ENCODE results near the gene TPP2.
A peak's percentile ranks its signal among the peaks of the same experiment; 100 is the strongest.

Gene TPP2

DNA sequence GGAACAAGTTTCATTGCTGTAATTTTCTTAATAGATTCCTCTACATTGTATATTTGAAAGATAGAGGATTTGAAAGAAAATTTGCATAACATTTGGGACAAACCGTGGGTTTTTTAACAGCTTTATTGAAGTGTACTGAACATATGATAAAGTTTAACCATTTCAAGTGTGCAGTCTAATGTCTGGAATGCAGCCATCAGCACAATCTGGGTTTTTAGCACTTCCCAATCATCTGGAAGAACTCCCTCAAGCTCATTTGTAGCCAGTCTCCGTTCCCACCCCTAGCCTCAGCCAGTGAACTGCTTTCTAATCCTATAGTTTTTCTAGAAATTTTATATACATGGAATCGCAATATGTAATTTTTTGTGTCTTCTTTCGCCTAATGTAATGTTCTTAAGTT lies 85.4 kb downstream of the TPP2 start:
- H3K79me2 ChIP-seq (ENCODE audit: control insufficient read depth, insufficient read depth, low read length) = no peaks in the 10 kb centered on the region
- no peaks in the 10 kb centered on the region for H3K4me1 ChIP-seq (ENCODE audit: control insufficient read depth, low read depth, low read length)
- H4K8ac ChIP-seq (ENCODE audit: low read depth, low read length) = no peak overlapping the region
- H3K4me2 ChIP-seq (ENCODE audit: low read length) = no peak overlapping the region
- H2AK5ac ChIP-seq (ENCODE audit: low read length) = no peak overlapping the region
- no peak overlapping the region for H3K27ac ChIP-seq (ENCODE audit: low read depth, low read length)
- H2BK15ac ChIP-seq (replicated peaks; ENCODE audit: low read depth) = no peak overlapping the region
- H3K56ac ChIP-seq (ENCODE audit: low read length) = no peak overlapping the region
- H4K5ac ChIP-seq (ENCODE audit: low read length) = no peak overlapping the region
- no peaks in the 10 kb centered on the region for H3K79me1 ChIP-seq (ENCODE audit: low read length)
- no peak overlapping the region for H3K9ac ChIP-seq (ENCODE audit: low read length)
- H3K36me3 ChIP-seq (ENCODE audit: control insufficient read depth, insufficient read depth, low read length) = peaks cover 2% of the 10 kb centered on the region
- no peak overlapping the region for H3K23ac ChIP-seq (ENCODE audit: low read length)
- H3K27me3 ChIP-seq (ENCODE audit: insufficient read depth, low read length, poor library complexity) = no peaks in the 10 kb centered on the region
- H2BK5ac ChIP-seq (ENCODE audit: low read length) = no peak overlapping the region
- no peak overlapping the region for H3K4ac ChIP-seq (ENCODE audit: low read depth, low read length)
- no peak for DNase-seq
- H3K4me3 ChIP-seq (ENCODE audit: low read length) = no peak overlapping the region
- no peak overlapping the region for H2BK120ac ChIP-seq (ENCODE audit: low read depth, low read length)
- no peak overlapping the region for H3K18ac ChIP-seq (ENCODE audit: low read length)
- WGBS (ENCODE audit: extremely low coverage, insufficient coverage, low lambda C conversion rate) = no CpG with 5 or more reads among the region's 4 CpGs

DNA sequence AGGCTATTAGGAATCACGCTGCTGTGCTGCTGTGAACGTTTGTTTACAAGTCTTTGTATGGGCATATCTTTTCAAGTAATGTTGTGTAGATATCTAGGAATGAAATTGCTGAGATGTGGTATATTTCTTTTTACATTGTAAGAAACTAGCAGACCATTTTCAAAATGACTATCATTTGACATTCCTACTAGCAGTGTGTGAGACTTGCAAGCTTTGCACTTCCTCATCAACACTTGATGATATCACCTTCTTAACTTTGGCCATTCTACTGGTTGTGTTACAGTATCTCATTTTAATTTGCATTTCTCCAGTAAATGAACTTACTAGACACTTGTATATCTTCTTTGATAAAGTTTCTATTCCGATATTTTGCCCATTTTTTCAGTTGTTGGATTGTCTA lies 85.9 kb downstream of the TPP2 start:
- Histone ChIP-seq H3K4ac (ENCODE audit: low read depth, low read length) (no peak overlapping the region), H2BK120ac (ENCODE audit: low read depth, low read length) (no peak overlapping the region), H3K4me1 (ENCODE audit: control insufficient read depth, low read depth, low read length) (no peaks in the 10 kb centered on the region), H3K56ac (ENCODE audit: low read length) (no peak overlapping the region), H3K79me2 (ENCODE audit: control insufficient read depth, insufficient read depth, low read length) (no peaks in the 10 kb centered on the region), H3K27ac (ENCODE audit: low read depth, low read length) (no peak overlapping the region), H3K27me3 (ENCODE audit: insufficient read depth, low read length, poor library complexity) (no peaks in the 10 kb centered on the region), H2BK5ac (ENCODE audit: low read length) (no peak overlapping the region), H3K36me3 (ENCODE audit: control insufficient read depth, insufficient read depth, low read length) (no peaks in the 10 kb centered on the region), H2AK5ac (ENCODE audit: low read length) (no peak overlapping the region), H3K4me2 (ENCODE audit: low read length) (no peak overlapping the region), H3K9ac (ENCODE audit: low read length) (no peak overlapping the region), H3K79me1 (ENCODE audit: low read length) (no peaks in the 10 kb centered on the region), H2BK15ac (replicated peaks; ENCODE audit: low read depth) (no peak overlapping the region), H3K18ac (ENCODE audit: low read length) (no peak overlapping the region), H3K4me3 (ENCODE audit: low read length) (no peak overlapping the region), H4K8ac (ENCODE audit: low read depth, low read length) (no peak overlapping the region), H3K23ac (ENCODE audit: low read length) (no peak overlapping the region), H4K5ac (ENCODE audit: low read length) (no peak overlapping the region)
- no peak for DNase-seq
- WGBS (ENCODE audit: extremely low coverage, insufficient coverage, low lambda C conversion rate) = no CpG with 5 or more reads among the region's 3 CpGs

DNA sequence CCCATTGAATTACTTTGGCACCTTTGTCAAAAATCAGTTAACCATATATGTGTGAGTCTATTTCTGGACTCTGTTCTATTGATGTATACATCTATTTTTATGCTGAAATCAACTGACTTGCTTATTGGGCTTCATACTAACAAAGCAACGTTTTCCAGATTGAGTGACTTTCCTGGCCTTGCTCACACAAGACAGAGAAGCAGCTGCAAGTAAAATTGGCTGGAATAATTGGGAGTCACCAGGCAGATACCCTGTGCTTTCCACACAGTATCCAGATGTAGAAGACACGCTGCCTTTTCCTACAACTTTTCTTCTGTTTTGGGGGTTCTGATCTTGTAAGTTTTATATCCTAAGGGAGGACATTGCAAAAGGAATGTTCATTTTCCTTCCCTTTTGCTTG lies 86.9 kb downstream of the TPP2 start:
- no peaks in the 10 kb centered on the region for H3K36me3 ChIP-seq (ENCODE audit: control insufficient read depth, insufficient read depth, low read length)
- no peak overlapping the region for H3K18ac ChIP-seq (ENCODE audit: low read length)
- H3K9ac ChIP-seq (ENCODE audit: low read length) = no peak overlapping the region
- no CpG with 5 or more reads among the region's 2 CpGs for WGBS (ENCODE audit: extremely low coverage, insufficient coverage, low lambda C conversion rate)
- no peak overlapping the region for H2AK5ac ChIP-seq (ENCODE audit: low read length)
- no peak overlapping the region for H3K4me3 ChIP-seq (ENCODE audit: low read length)
- H3K79me2 ChIP-seq (ENCODE audit: control insufficient read depth, insufficient read depth, low read length) = no peaks in the 10 kb centered on the region
- H3K4ac ChIP-seq (ENCODE audit: low read depth, low read length) = no peak overlapping the region
- H3K23ac ChIP-seq (ENCODE audit: low read length) = no peak overlapping the region
- H3K27ac ChIP-seq (ENCODE audit: low read depth, low read length) = no peak overlapping the region
- H4K5ac ChIP-seq (ENCODE audit: low read length) = no peak overlapping the region
- no peak overlapping the region for H2BK15ac ChIP-seq (replicated peaks; ENCODE audit: low read depth)
- no peak overlapping the region for H3K4me2 ChIP-seq (ENCODE audit: low read length)
- H3K79me1 ChIP-seq (ENCODE audit: low read length) = no peaks in the 10 kb centered on the region
- H4K8ac ChIP-seq (ENCODE audit: low read depth, low read length) = no peak overlapping the region
- no peaks in the 10 kb centered on the region for H3K4me1 ChIP-seq (ENCODE audit: control insufficient read depth, low read depth, low read length)
- no peak for DNase-seq
- H3K56ac ChIP-seq (ENCODE audit: low read length) = no peak overlapping the region
- H3K27me3 ChIP-seq (ENCODE audit: insufficient read depth, low read length, poor library complexity) = no peaks in the 10 kb centered on the region
- no peak overlapping the region for H2BK120ac ChIP-seq (ENCODE audit: low read depth, low read length)
- H2BK5ac ChIP-seq (ENCODE audit: low read length) = no peak overlapping the region

DNA sequence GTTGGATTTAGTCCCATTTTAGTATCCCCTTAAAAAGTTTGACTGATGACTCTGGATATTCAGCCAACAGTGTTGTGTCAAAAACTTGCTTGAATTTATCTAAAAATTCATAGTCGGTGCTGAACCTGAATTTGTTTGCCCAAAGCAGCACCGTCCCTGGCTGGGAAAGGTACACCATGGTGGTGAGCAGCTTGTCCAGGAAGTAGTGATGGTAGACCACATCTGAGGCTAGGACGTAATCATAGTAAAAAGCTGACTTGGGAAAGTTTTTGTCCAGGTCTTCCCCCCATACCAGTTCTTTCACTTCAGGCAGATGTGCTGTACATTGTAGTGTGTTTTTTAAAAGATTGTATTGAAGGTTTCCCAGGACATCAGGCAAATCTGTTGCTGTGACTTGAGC lies 89.2 kb downstream of the TPP2 start:
- Histone ChIP-seq H3K79me1 (ENCODE audit: low read length) (no peaks in the 10 kb centered on the region), H3K36me3 (ENCODE audit: control insufficient read depth, insufficient read depth, low read length) (no peaks in the 10 kb centered on the region), H3K18ac (ENCODE audit: low read length) (no peak overlapping the region), H4K8ac (ENCODE audit: low read depth, low read length) (no peak overlapping the region), H3K4me3 (ENCODE audit: low read length) (no peak overlapping the region), H3K27me3 (ENCODE audit: insufficient read depth, low read length, poor library complexity) (no peaks in the 10 kb centered on the region), H3K4ac (ENCODE audit: low read depth, low read length) (no peak overlapping the region), H3K4me1 (ENCODE audit: control insufficient read depth, low read depth, low read length) (peaks cover 2% of the 10 kb centered on the region), H3K9ac (ENCODE audit: low read length) (no peak overlapping the region), H3K4me2 (ENCODE audit: low read length) (no peak overlapping the region), H3K56ac (ENCODE audit: low read length) (no peak overlapping the region), H2BK5ac (ENCODE audit: low read length) (no peak overlapping the region), H2BK120ac (ENCODE audit: low read depth, low read length) (no peak overlapping the region), H3K79me2 (ENCODE audit: control insufficient read depth, insufficient read depth, low read length) (no peaks in the 10 kb centered on the region), H4K5ac (ENCODE audit: low read length) (no peak overlapping the region), H3K23ac (ENCODE audit: low read length) (no peak overlapping the region), H3K27ac (ENCODE audit: low read depth, low read length) (no peak overlapping the region), H2BK15ac (replicated peaks; ENCODE audit: low read depth) (no peak overlapping the region), H2AK5ac (ENCODE audit: low read length) (no peak overlapping the region)
- no CpG with 5 or more reads among the region's 3 CpGs for WGBS (ENCODE audit: extremely low coverage, insufficient coverage, low lambda C conversion rate)
- no peak for DNase-seq

DNA sequence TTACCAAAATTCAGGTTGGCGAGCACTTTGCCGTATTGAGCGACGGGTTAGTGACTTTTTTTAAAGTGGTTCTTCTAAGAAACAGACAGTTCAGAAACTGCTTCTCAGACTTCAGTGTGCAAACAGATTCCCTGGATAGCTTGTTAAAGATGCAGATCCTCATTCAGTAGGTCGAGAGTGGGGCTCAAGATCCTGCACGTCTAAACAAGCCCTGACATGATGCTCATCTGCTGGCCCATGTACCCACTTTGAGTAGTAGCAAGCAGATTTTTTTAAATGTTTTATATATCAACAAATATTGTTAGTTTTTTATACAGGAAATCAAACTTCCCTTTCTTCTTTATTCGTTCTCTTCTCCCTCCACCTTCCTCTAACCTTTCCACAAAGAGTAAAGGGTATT lies 90.7 kb downstream of the TPP2 start:
- Histone ChIP-seq H4K5ac (ENCODE audit: low read length) (no peak overlapping the region), H3K9ac (ENCODE audit: low read length) (no peak overlapping the region), H3K36me3 (ENCODE audit: control insufficient read depth, insufficient read depth, low read length) (no peaks in the 10 kb centered on the region), H2BK120ac (ENCODE audit: low read depth, low read length) (no peak overlapping the region), H4K8ac (ENCODE audit: low read depth, low read length) (no peak overlapping the region), H3K4me3 (ENCODE audit: low read length) (no peak overlapping the region), H3K4me1 (ENCODE audit: control insufficient read depth, low read depth, low read length) (peaks cover 4% of the 10 kb centered on the region), H3K18ac (ENCODE audit: low read length) (no peak overlapping the region), H3K79me1 (ENCODE audit: low read length) (no peaks in the 10 kb centered on the region), H3K4me2 (ENCODE audit: low read length) (no peak overlapping the region), H2BK15ac (replicated peaks; ENCODE audit: low read depth) (no peak overlapping the region), H3K23ac (ENCODE audit: low read length) (no peak overlapping the region), H2BK5ac (ENCODE audit: low read length) (no peak overlapping the region), H3K27ac (ENCODE audit: low read depth, low read length) (no peak overlapping the region), H3K56ac (ENCODE audit: low read length) (no peak overlapping the region), H2AK5ac (ENCODE audit: low read length) (no peak overlapping the region), H3K79me2 (ENCODE audit: control insufficient read depth, insufficient read depth, low read length) (no peaks in the 10 kb centered on the region), H3K27me3 (ENCODE audit: insufficient read depth, low read length, poor library complexity) (no peaks in the 10 kb centered on the region), H3K4ac (ENCODE audit: low read depth, low read length) (no peak overlapping the region)
- no CpG with 5 or more reads among the region's 7 CpGs for whole genome bisulfite sequencing (ENCODE audit: extremely low coverage, insufficient coverage, low lambda C conversion rate)
- DNase-seq = no peak

DNA sequence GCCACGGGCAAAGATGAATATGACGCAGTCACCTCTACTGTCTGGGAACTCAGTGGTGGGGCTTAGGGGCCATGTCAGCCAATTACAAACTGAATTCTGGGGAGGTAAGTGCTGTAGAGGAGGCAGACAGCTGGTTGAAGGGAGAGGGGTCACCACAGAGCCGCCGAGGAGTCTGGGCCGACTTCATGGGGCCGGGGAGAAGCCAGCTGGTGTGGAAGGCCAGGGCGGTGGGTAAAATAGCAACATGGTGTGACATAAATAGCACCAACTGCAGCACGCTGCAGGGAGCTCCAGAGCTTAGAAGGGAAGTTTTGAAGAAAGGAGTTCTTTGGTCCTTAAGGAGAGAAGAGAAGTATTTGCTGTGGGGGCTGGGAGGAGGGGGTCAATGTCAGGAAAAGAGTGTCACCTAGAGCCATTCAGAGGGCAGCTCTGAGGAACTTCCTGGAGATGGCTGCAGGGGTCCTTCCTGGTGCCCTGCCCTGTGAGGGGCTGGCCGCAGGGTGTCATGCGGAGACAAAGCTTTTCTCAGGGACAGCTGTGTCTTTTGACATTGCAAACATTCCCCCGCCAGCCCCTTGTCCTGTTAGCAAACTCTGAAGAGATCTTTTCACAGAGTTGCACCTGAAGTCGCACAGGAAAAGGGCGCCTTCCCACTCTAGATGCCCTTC lies 91.7 kb downstream of the TPP2 start:
- no peak for DNase-seq
- no peaks in the 10 kb centered on the region for H3K27me3 ChIP-seq (ENCODE audit: insufficient read depth, low read length, poor library complexity)
- no peaks in the 10 kb centered on the region for H3K79me1 ChIP-seq (ENCODE audit: low read length)
- H3K23ac ChIP-seq (ENCODE audit: low read length) = no peak overlapping the region
- H4K5ac ChIP-seq (ENCODE audit: low read length) = no peak overlapping the region
- no peak overlapping the region for H3K4me2 ChIP-seq (ENCODE audit: low read length)
- no peak overlapping the region for H3K4me3 ChIP-seq (ENCODE audit: low read length)
- no peaks in the 10 kb centered on the region for H3K79me2 ChIP-seq (ENCODE audit: control insufficient read depth, insufficient read depth, low read length)
- no peak overlapping the region for H2BK5ac ChIP-seq (ENCODE audit: low read length)
- H2BK15ac ChIP-seq (replicated peaks; ENCODE audit: low read depth) = no peak overlapping the region
- H3K36me3 ChIP-seq (ENCODE audit: control insufficient read depth, insufficient read depth, low read length) = no peaks in the 10 kb centered on the region
- WGBS (ENCODE audit: extremely low coverage, insufficient coverage, low lambda C conversion rate) = no CpG with 5 or more reads among the region's 13 CpGs
- peak overlapping the region; percentile 4 for H3K18ac ChIP-seq (ENCODE audit: low read length)
- H2BK120ac ChIP-seq (ENCODE audit: low read depth, low read length) = no peak overlapping the region
- no peak overlapping the region for H3K9ac ChIP-seq (ENCODE audit: low read length)
- no peak overlapping the region for H4K8ac ChIP-seq (ENCODE audit: low read depth, low read length)
- peaks cover 4% of the 10 kb centered on the region for H3K4me1 ChIP-seq (ENCODE audit: control insufficient read depth, low read depth, low read length)
- H3K27ac ChIP-seq (ENCODE audit: low read depth, low read length) = no peak overlapping the region
- H2AK5ac ChIP-seq (ENCODE audit: low read length) = no peak overlapping the region
- H3K4ac ChIP-seq (ENCODE audit: low read depth, low read length) = no peak overlapping the region
- peak overlapping the region; percentile 17 for H3K56ac ChIP-seq (ENCODE audit: low read length)
